HCT116 (cell line): Measurements from ENCODE around the gene DMD. TPM values are rescaled to one million over a fixed set of nuclear protein-coding genes. Genes with fewer than 3 reads are reported as not detected.

Experiments used
- ATAC-seq: fragments of 200-7000 bp; cut with Tn5 transposase; 2 replicates; pipeline ENCODE4 v1.9.1; 2020; ENCODE audit warnings: mild to moderate bottlenecking, moderate library complexity
- BruUV-seq: library from RNA; stranded (reverse); fragments of 400-500 nt; replicated peaks from 2 replicates; lab custom pipeline; 2021; lab: Mats Ljungman, UMichigan
- CTCF ChIA-PET: fragments of 300-600 bp; sonication (Branson Sonifier 250); formaldehyde crosslinking; loops from one replicate; lab custom pipeline; 2021; ENCODE audit warnings: antibody characterized with exemption; lab: Charles Lee
- POLR2A ChIA-PET: fragments of 300-600, 350-600 bp; sonication (Branson Sonifier 250); formaldehyde crosslinking; loops from one replicate; lab custom pipeline; 2021; ENCODE audit warnings: antibody characterized with exemption; lab: Charles Lee
- RAD21 ChIA-PET, 2 experiments: fragments of 300-600 bp; sonication (Branson Sonifier 250); formaldehyde crosslinking; loops; one replicate each; lab custom pipeline; 2023; ENCODE audit warnings: low total read pairs in 2 of 2; ENCODE audit not compliant: uncharacterized antibody in 2 of 2, unreplicated experiment in 2 of 2, low non-redundant PET in 1 of 2; lab: Charles Lee
- DNase-seq: peaks from one replicate; pipeline ENCODE4 v3.0.0-alpha.2; 2010; ENCODE audit warnings: low read depth, low spot score
- H2AFZ ChIP-seq: fragments of 200-600 bp; shearing (Covaris generic), sonication (generic); 2 replicates; pipeline ENCODE4 v1.6.1; 2017; ENCODE audit warnings: low read depth, mixed run types, mixed read lengths, antibody characterized with exemption, low read length; ENCODE audit not compliant: poor library complexity, severe bottlenecking
- H3K27ac ChIP-seq: 2 replicates; pipeline ENCODE4 v1.5.1; 2012; ENCODE audit warnings: low read depth, low read length
- H3K27me3 ChIP-seq: fragments of 200-600 bp; sonication (generic); 2 replicates; pipeline ENCODE4 v1.6.1; 2016; ENCODE audit warnings: mixed run types, low read length, mixed read lengths; ENCODE audit not compliant: insufficient read depth
- H3K36me3 ChIP-seq, 2 experiments: fragments of 200-500 bp in 1 of 2; fragments of 200-600 bp in 1 of 2; sonication (Bioruptor generic) in 1 of 2; sonication (generic) in 1 of 2; 2 replicates each; pipeline versions ENCODE4 v1.5.1 to v1.6.1; 2014 to 2016; ENCODE audit warnings: low read length in 2 of 2, inconsistent platforms in 1 of 2, mixed read lengths in 1 of 2, mixed run types in 1 of 2; ENCODE audit not compliant: insufficient read depth in 2 of 2, control insufficient read depth in 1 of 2
- H3K4me1 ChIP-seq, 2 experiments: fragments of 200-600 bp in 1 of 2; sonication (generic) in 1 of 2; 2 replicates each; pipeline versions ENCODE4 v1.5.1 to v1.6.1; 2012 to 2017; ENCODE audit warnings: low read length in 2 of 2, inconsistent platforms in 1 of 2, mild to moderate bottlenecking in 1 of 2, mixed read lengths in 1 of 2, mixed run types in 1 of 2, moderate library complexity in 1 of 2; ENCODE audit not compliant: insufficient read depth in 2 of 2, control insufficient read depth in 1 of 2
- H3K4me2 ChIP-seq: fragments of 200-600 bp; sonication (generic); 2 replicates; pipeline ENCODE4 v1.6.1; 2017; ENCODE audit warnings: mixed run types, low read length, mixed read lengths
- H3K4me3 ChIP-seq, 2 experiments: fragments of 200-600 bp in 1 of 2; sonication (generic) in 1 of 2; replicated peaks in 1 of 2; 2 replicates each; pipeline ENCODE4 v1.5.1; 2011 to 2016; ENCODE audit warnings: low read length in 2 of 2, control low read depth in 1 of 2, low read depth in 1 of 2, mild to moderate bottlenecking in 1 of 2, mixed read lengths in 1 of 2, mixed run types in 1 of 2
- H3K79me2 ChIP-seq: fragments of 200-600 bp; sonication (generic); 2 replicates; pipeline ENCODE4 v1.6.1; 2017; ENCODE audit warnings: mild to moderate bottlenecking, mixed run types, low read length, moderate library complexity, mixed read lengths; ENCODE audit not compliant: insufficient read depth
- H3K9ac ChIP-seq: fragments of 200-600 bp; sonication (generic); 2 replicates; pipeline ENCODE4 v1.6.1; 2016; ENCODE audit warnings: low read length, mixed read lengths
- H3K9me2 ChIP-seq: fragments of 200-600 bp; sonication (generic), shearing (Covaris generic); 2 replicates; pipeline ENCODE4 v1.6.1; 2017; ENCODE audit warnings: mixed run types, mild to moderate bottlenecking, moderate library complexity; ENCODE audit not compliant: insufficient read depth
- H3K9me3 ChIP-seq, 2 experiments: fragments of 200-500 bp in 1 of 2; fragments of 200-600 bp in 1 of 2; sonication (Bioruptor generic) in 1 of 2; sonication (generic) in 1 of 2; 2 replicates each; pipeline ENCODE4 v1.6.1; 2014 to 2017; ENCODE audit warnings: low read length in 2 of 2, mixed read lengths in 2 of 2, inconsistent platforms in 1 of 2, low read depth in 1 of 2, mild to moderate bottlenecking in 1 of 2, mixed run types in 1 of 2, moderate library complexity in 1 of 2; ENCODE audit not compliant: control insufficient read depth in 1 of 2, insufficient read depth in 1 of 2
- H4K20me1 ChIP-seq: fragments of 200-600 bp; sonication (generic), shearing (Covaris generic); 2 replicates; pipeline ENCODE4 v1.6.1; 2017; ENCODE audit warnings: mixed run types, mild to moderate bottlenecking, moderate library complexity; ENCODE audit not compliant: insufficient read depth
- CBX3 ChIP-seq: IDR thresholded peaks from 2 replicates; pipeline ENCODE4 v1.6.1; 2012; ENCODE audit warnings: low read depth
- CEBPB ChIP-seq: IDR thresholded peaks from 2 replicates; pipeline ENCODE4 v1.6.1; 2012; ENCODE audit warnings: low read depth
- ELF1 ChIP-seq: IDR thresholded peaks from 2 replicates; pipeline ENCODE4 v1.6.1; 2012; ENCODE audit warnings: low read depth, borderline replicate concordance
- EZH2 ChIP-seq: fragments of 200-600 bp; sonication (generic); IDR thresholded peaks from 2 replicates; pipeline ENCODE4 v1.6.1; 2017; ENCODE audit warnings: antibody characterized with exemption, mixed run types
- EZH2phosphoT487 ChIP-seq: fragments of 200-600 bp; IDR thresholded peaks from 2 replicates; pipeline ENCODE4 v1.6.1; 2018; ENCODE audit warnings: antibody characterized with exemption, borderline replicate concordance
- FOSL1 ChIP-seq: IDR thresholded peaks from 2 replicates; pipeline ENCODE4 v1.6.1; 2012; ENCODE audit warnings: low read depth
- POLR2A ChIP-seq: IDR thresholded peaks from 2 replicates; pipeline ENCODE4 v1.7.0; 2011; ENCODE audit warnings: borderline replicate concordance; ENCODE audit not compliant: insufficient read depth, insufficient read length; ENCODE audit errors: extremely low read depth
- POLR2AphosphoS5 ChIP-seq: IDR thresholded peaks from 2 replicates; pipeline ENCODE4 v1.6.1; 2011; ENCODE audit warnings: mild to moderate bottlenecking, low read depth, low read length, moderate library complexity
- RAD21 ChIP-seq: IDR thresholded peaks from 2 replicates; pipeline ENCODE4 v1.6.1; 2012; ENCODE audit warnings: low read depth, mild to moderate bottlenecking
- SIN3A ChIP-seq: IDR thresholded peaks from 2 replicates; pipeline ENCODE4 v1.6.1; 2012; ENCODE audit warnings: low read depth
- SP1 ChIP-seq: IDR thresholded peaks from 2 replicates; pipeline ENCODE4 v1.6.1; 2012; ENCODE audit warnings: low read depth
- SRF ChIP-seq: IDR thresholded peaks from 2 replicates; pipeline ENCODE4 v1.6.1; 2012; ENCODE audit warnings: low read depth
- TCF7L2 ChIP-seq: IDR thresholded peaks from 2 replicates; pipeline ENCODE4 v1.7.0; 2011; ENCODE audit warnings: borderline replicate concordance, inconsistent platforms; ENCODE audit not compliant: insufficient read depth, insufficient read length; ENCODE audit errors: extremely low read depth
- ZNF274 ChIP-seq: fragments of 200-500 bp; sonication (Bioruptor generic); IDR thresholded peaks from 2 replicates; pipeline ENCODE4 v1.6.1; 2014; ENCODE audit warnings: mild to moderate bottlenecking, low read depth, low read length, inconsistent platforms
- intact Hi-C: fragments of 100-400 bp; cut with micrococcal nuclease; formaldehyde crosslinking; loops from 2 replicates; pipeline ENCODE4 v1.10.0; 2022
- total RNA-seq: library from RNA; stranded (reverse); gene quantifications from one replicate; pipeline ENCODE4 v1.2.1, GENCODE V29; 2021; ENCODE audit not compliant: unreplicated experiment
- TF ChIP-seq, protein P1 (sequence below): IDR thresholded peaks from 2 replicates; pipeline ENCODE4 v1.6.1; 2012; ENCODE audit warnings: low read depth
- TF ChIP-seq, protein P2 (sequence below): IDR thresholded peaks from 2 replicates; pipeline ENCODE4 v1.6.1; 2011; ENCODE audit warnings: mild to moderate bottlenecking, low read length, moderate library complexity; ENCODE audit not compliant: insufficient replicate concordance; ENCODE audit errors: extremely low read depth
- TF ChIP-seq, protein P3 (sequence below), 3 experiments: fragments of 200-600 bp in 1 of 3; sonication (generic) in 1 of 3; IDR thresholded peaks in 2 of 3; conservative IDR thresholded peaks in 1 of 3; 2 replicates each; pipeline ENCODE4 v1.5.1; 2012 to 2017; ENCODE audit warnings: low read depth in 2 of 3, low read length in 2 of 3, antibody characterized with exemption in 1 of 3, borderline replicate concordance in 1 of 3, control low read depth in 1 of 3, mild to moderate bottlenecking in 1 of 3, mixed read lengths in 1 of 3, mixed run types in 1 of 3, moderate library complexity in 1 of 3; ENCODE audit not compliant: insufficient read depth in 1 of 3
- TF ChIP-seq, protein P4 (sequence below): IDR thresholded peaks from 2 replicates; pipeline ENCODE4 v1.6.1; 2012

The DMD gene
- total RNA-seq, 1 experiment from 2014 or later = 0.05 TPM

DNA sequence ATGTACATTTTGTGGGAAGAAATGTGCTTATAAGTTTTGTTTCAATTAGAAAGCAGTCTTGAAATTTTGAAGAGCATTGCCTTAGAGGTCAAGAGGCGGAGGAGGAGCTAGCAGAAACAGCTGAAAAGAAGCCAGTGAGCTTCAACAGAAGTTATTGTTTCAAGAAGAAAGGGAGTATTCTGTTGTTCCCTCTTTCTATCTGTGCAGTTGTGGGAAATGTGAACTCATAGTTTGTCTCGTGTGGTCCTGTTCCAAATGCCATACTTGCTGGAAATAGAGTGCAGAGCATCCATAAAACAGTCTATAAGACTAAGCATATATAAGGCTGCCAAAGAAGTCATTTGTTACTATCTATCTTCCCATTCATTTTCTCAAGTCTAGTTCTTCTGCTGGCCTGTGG lies 1015.7 kb downstream of the DMD start (continued):
- TF ChIP-seq EZH2 = no peak
- no peak for TF ChIP-seq CEBPB
- no peak for TF ChIP-seq SRF
- TF ChIP-seq CBX3 = no peak

DNA sequence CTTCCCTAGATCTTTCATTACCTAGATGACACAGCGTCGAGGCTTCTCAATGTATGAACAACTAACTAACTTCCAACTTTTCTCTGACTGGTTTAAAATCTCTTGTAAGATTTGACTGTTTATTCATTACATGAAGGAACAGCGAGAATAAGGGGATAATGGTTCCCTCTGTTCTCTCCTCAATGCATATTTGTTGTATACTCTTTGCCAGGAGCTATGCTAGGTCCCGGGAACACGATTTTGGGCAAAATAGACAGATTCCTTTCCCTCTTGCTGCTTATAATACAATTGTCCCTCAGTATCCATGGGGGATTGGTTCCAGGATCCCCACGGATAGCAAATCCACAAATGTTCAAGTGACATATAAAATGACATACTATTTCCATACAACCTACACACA lies 1020.0 kb downstream of the DMD start:
- Histone ChIP-seq H4K20me1 (no peaks in the 10 kb centered on the region), H3K79me2 (no peaks in the 10 kb centered on the region), H3K9me2 (no peaks in the 10 kb centered on the region), H3K27ac (no peak overlapping the region), H3K4me3 (no peak overlapping the region), H3K36me3 (no peaks in the 10 kb centered on the region), H3K9me3 (no peaks in the 10 kb centered on the region), H3K9ac (no peak overlapping the region), H3K27me3 (no peaks in the 10 kb centered on the region), H3K4me2 (no peak overlapping the region), H3K4me1 (no peaks in the 10 kb centered on the region), H2AFZ (no peak overlapping the region)
- RAD21 ChIA-PET = no interaction called here
- no peak for ATAC-seq
- intact Hi-C loops = no loop called here
- CTCF ChIA-PET = no interaction called here
- POLR2A ChIA-PET = no interaction called here
- BruUV-seq = no TSS peak
- no peak for TF ChIP-seq SP1
- no peak for TF ChIP-seq ELF1
- no peak for TF ChIP-seq ZNF274
- TF ChIP-seq, protein P1, sequence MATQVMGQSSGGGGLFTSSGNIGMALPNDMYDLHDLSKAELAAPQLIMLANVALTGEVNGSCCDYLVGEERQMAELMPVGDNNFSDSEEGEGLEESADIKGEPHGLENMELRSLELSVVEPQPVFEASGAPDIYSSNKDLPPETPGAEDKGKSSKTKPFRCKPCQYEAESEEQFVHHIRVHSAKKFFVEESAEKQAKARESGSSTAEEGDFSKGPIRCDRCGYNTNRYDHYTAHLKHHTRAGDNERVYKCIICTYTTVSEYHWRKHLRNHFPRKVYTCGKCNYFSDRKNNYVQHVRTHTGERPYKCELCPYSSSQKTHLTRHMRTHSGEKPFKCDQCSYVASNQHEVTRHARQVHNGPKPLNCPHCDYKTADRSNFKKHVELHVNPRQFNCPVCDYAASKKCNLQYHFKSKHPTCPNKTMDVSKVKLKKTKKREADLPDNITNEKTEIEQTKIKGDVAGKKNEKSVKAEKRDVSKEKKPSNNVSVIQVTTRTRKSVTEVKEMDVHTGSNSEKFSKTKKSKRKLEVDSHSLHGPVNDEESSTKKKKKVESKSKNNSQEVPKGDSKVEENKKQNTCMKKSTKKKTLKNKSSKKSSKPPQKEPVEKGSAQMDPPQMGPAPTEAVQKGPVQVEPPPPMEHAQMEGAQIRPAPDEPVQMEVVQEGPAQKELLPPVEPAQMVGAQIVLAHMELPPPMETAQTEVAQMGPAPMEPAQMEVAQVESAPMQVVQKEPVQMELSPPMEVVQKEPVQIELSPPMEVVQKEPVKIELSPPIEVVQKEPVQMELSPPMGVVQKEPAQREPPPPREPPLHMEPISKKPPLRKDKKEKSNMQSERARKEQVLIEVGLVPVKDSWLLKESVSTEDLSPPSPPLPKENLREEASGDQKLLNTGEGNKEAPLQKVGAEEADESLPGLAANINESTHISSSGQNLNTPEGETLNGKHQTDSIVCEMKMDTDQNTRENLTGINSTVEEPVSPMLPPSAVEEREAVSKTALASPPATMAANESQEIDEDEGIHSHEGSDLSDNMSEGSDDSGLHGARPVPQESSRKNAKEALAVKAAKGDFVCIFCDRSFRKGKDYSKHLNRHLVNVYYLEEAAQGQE = no peak
- TF ChIP-seq TCF7L2 = no peak
- TF ChIP-seq CEBPB = no peak
- no peak for TF ChIP-seq FOSL1
- TF ChIP-seq RAD21 = no peak
- TF ChIP-seq CBX3 = no peak
- TF ChIP-seq, protein P2, sequence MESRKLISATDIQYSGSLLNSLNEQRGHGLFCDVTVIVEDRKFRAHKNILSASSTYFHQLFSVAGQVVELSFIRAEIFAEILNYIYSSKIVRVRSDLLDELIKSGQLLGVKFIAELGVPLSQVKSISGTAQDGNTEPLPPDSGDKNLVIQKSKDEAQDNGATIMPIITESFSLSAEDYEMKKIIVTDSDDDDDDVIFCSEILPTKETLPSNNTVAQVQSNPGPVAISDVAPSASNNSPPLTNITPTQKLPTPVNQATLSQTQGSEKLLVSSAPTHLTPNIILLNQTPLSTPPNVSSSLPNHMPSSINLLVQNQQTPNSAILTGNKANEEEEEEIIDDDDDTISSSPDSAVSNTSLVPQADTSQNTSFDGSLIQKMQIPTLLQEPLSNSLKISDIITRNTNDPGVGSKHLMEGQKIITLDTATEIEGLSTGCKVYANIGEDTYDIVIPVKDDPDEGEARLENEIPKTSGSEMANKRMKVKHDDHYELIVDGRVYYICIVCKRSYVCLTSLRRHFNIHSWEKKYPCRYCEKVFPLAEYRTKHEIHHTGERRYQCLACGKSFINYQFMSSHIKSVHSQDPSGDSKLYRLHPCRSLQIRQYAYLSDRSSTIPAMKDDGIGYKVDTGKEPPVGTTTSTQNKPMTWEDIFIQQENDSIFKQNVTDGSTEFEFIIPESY = no peak
- no peak for TF ChIP-seq SRF
- TF ChIP-seq, protein P3, sequence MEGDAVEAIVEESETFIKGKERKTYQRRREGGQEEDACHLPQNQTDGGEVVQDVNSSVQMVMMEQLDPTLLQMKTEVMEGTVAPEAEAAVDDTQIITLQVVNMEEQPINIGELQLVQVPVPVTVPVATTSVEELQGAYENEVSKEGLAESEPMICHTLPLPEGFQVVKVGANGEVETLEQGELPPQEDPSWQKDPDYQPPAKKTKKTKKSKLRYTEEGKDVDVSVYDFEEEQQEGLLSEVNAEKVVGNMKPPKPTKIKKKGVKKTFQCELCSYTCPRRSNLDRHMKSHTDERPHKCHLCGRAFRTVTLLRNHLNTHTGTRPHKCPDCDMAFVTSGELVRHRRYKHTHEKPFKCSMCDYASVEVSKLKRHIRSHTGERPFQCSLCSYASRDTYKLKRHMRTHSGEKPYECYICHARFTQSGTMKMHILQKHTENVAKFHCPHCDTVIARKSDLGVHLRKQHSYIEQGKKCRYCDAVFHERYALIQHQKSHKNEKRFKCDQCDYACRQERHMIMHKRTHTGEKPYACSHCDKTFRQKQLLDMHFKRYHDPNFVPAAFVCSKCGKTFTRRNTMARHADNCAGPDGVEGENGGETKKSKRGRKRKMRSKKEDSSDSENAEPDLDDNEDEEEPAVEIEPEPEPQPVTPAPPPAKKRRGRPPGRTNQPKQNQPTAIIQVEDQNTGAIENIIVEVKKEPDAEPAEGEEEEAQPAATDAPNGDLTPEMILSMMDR (IDR thresholded peaks at IDR 0.05 in 2 of 3, conservative IDR thresholded peaks at IDR 0.05 in 1 of 3; ENCODE audit: borderline replicate concordance in 1 of 3, insufficient read depth in 1 of 3, low read depth in 2 of 3, low read length in 2 of 3) = no peak
- no peak for TF ChIP-seq SIN3A
- no peak for TF ChIP-seq POLR2A
- no peak for TF ChIP-seq EZH2phosphoT487
- TF ChIP-seq, protein P4, sequence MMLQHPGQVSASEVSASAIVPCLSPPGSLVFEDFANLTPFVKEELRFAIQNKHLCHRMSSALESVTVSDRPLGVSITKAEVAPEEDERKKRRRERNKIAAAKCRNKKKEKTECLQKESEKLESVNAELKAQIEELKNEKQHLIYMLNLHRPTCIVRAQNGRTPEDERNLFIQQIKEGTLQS = no peak
- no peak for TF ChIP-seq POLR2AphosphoS5
- no peak for TF ChIP-seq EZH2
- DNase-seq = no peak
